Inflammatory macrophage treated with lipopolysaccharide for 4 hours (primary cell): ENCODE results near the gene ASPDH.
"Not testable (repeated sequence)": the region's sequence is repeated elsewhere in the genome, so short reads cannot be mapped to it uniquely, and the experiment has no call there.

Source experiments
- DNase-seq: peaks from one replicate; pipeline ENCODE4 v3.0.0-alpha.2; 2020

Gene ASPDH

DNA sequence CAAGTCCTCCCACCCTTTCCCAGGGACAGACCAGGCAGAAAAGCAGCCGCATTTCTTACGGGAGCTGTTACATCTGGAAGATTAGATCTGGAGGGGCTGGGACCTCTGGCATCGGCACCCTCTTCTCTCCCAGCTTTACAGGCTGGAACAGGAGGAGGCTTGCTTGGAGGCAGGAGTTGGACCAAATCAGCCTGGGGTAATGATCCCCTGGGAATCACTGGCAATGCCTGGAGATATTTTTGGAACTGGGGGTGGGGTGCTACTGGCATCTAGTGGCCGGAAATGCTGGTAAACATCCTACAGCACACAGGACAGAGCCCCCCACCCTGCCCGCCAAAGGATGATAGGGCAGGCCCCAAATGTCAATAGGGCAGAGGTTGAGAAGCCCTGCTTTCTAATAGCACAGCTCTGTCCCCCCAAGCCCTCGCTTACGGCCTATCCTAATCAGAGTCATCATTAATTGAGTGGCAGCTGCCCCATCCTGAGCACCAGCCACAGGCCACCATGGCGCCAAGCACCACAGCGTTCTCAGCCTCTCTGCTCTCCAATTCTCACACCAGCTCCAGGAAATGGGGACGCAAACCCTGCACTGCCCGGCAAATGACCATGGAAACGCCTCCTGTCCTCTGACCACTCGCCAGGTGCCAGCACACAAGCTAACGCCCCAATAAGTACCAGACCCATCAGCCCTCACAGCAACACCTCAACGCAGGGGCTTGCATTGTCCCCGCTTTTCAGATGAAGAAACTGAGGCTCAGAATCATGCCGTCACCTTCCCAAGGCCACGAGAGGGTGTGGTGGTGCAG, 33.9 kb upstream of the ASPDH start:
- DNase-seq, result no peak

DNA sequence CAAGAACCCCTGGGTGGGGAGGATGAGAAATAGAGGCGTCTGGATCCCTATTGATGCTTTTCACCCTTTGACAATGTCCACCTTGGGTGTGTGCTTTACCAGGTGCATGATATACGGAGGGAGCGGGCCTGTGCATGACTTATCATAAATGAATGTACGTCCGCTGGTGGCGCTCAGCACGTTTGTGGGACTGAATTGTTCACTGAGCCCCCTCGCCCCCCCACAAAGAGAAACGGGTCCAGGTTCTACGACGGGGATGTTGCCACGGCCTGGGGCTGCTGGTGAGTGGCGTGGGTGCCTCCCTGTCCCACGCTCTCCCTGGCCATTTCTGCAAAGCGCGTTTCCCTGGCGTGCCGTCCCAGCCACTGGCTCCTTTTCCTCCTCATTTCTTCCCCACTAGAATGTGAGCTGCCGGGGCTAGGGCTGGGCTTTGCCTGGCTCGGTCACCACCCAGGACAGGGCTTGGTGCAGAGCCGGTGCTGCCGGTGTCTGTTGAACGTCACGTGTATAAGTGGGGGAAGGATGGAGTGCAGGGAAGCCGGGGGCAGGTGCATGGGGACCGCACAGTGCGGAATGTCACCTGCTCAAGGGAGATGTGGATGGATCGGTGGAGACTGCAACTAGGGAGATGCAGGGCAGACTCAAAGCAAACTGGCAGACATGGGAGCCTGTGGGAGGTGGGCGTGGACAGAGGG, 33.0 kb upstream of the ASPDH start:
- no peak for DNase-seq

DNA sequence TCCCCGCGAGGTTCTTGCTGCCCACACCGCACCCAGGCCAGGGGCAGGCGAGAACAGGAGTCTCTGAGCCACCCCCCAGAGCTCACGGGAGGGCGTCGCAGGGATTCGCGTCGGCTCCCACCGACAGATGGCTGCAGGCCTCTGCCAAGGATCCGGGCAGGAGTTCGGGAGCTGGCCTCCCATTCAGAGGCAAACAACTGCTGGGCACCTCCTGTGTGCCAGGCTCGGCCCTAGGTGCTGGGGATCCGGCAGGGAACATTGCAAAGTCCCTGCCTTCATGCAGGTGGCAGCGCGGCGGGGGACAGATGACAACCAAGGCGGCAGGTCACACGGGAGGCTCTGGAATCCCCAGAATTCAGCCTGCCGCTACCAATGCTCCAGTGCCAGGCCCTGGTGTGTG, 29.2 kb upstream of the ASPDH start:
- no peak for DNase-seq

DNA sequence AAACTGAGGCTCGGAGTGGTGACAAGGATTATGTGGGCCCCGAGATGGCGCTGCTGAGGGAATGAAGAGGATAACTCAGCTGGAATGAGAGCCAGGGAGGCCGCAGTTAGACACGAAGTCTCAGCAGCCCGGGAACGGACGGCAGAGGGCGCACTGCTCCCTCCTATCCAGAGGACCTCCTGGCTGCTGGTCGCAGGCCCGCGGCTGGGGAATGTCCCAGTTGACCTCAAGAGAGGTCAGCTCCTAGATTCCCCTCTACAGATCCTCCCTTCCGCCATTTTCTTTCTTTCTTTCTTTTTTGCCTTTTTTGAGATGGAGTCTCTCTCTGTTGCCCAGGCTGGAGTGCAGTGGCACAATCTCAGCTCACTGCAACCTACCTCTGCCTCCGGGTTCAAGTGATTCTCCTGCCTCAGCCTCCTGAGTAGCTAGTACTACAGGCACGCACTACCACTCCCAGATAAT, 24.1 kb upstream of the ASPDH start:
- peak; percentile 77 for DNase-seq

DNA sequence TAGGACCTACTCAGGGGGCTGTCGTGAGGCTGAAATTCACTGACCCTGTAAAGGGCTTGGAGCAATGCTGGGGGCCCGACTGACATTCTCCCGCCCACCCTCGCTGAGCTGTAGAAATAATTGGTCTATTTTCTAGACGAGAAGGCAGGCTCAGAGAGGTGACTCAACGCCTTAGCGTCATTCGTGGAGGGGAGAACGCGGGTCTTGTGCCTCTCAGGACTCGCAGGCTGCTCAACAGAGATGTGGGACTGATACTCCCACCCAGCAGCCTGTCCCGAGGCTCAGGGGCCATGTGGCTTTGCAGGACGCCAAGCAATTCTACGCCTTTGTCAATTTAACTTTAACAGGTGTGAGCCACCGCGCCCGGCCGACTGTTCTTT, 23.6 kb upstream of the ASPDH start:
- DNase-seq, result no peak

DNA sequence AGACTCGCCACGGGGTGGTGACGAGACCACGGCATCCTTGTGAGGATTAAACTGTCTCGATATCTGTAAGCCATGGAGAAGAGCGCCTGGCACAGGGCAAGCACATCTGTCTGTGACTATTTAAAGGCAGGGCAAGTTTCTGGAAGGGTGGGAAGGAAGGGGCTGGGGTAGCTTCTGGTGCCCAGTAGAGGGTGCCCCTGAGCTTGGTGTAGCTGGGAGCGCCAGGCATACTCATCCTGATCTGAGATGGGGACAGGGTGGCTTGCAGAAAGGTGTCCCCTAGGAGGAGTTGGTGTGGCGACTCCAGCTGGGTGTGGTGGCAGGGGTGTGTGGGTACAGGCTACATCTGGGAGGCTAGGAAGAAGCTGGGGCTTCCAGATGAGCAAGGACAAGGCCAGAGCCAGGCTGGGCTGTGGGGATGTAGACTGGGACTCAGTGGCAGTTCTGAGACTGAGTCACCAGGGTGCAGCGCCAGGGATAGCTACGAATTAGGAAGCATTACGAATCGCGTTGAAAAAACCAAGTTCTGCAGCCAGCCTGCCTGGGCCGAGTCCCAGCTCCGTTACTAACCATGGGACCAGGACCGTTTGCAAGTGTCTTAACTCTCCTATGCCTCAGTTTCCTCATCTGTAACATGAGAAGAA, 23.1 kb upstream of the ASPDH start:
- DNase-seq, result no peak

DNA sequence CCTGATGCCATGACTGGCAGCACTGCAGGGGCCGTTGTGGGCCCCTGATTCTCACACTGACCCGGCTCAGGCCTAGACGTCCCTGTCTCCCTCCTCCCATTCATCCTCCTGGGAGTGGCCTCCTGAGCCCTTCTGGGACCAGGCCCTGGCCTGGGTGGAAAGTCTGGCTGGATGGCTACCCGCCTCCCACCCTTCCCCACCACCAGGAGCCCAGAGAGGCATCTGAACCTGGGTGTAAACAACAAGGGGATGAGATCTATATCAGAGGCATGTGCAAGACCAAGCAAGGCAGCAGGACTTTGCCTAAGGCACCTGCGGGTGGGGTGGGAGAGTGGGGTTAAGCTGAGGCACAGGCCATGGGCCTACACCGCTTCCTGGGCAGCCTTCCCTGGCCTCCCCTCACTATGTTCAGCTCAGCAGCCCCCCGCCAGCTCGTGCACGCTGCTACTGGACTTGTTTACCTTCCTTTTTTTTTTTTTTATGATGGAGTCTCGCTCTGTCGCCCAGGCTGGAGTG, 22.0 kb upstream of the ASPDH start:
- no peak for DNase-seq

DNA sequence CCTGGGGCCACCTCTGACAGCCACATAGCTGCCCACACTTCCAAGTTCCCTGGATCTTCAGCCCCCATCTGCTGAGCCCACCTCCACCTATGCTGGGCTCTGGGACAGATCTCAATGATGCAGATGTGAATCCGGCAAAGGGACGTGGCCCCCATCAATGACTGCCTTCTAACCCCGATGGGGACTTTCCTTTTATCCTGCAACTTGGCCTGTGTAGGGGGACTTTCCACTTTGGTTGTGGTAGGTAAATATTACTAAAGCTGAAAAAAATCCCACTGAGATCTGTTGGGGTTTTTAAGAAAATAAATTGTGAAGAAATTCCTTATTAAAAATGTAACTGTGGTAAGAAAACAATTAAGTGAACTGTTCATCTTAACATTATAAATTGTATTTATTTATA, 20.8 kb upstream of the ASPDH start:
- DNase-seq, result no peak

DNA sequence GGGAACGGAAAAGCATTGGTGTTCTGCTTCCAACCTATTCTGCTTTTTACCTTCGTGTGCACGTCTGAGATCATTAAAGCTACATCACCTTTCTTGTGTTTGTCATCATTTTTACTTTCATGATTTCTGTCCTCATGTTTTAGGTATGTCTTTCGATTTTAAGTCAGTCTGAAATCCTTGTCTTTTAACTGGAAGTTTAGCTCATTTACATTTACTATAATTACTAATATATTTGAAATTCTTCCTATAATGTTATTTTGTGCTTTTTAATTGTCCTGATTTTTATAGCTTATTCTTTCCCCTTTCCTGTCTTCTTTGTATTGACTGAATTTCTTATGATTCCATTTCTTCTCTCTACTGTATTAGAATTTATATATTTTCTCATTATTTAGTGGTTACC, 19.2 kb upstream of the ASPDH start:
- no peak for DNase-seq

DNA sequence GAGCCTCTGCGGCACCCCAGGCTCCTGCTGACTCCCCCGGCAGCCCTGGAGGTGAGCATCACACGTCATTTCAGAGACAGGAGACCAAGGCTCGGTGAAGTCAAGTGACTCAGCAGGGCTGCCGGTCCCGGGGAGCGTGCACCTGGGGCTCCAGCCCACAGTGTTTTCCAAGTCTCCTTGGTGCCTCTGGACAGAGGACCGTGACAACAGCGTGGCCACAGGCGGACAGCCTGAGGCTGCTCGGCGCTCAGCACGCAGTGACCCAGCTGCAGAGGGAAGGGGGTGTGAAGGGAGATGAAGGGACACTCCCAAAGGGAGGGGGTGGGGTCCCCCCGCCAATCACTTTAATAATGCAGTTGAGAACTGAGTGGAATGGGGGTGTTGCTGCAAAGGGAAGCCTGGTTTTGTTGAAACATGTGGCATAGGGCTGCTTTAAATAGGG, 17.5 kb upstream of the ASPDH start:
- no peak for DNase-seq

DNA sequence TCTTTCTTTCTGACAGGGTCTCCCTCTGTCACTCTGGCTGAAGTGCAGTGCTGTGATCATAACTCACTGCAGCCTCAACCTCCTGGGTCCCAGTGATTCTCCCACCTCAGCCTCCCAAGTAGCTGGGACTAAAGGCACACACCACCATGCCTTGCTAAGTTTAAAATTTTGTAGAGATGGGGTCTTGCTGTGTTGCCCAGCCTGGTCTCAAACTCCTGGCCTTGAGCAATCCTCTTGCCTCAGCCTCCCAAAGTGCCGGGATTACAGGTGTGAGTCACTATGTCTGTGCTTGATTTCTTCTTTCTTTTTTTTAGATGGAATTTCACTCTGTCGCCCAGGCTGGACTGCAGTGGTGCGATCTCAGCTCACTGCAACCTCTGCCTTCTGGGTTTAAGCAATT, 14.3 kb upstream of the ASPDH start:
- not testable (repeated sequence) for DNase-seq

DNA sequence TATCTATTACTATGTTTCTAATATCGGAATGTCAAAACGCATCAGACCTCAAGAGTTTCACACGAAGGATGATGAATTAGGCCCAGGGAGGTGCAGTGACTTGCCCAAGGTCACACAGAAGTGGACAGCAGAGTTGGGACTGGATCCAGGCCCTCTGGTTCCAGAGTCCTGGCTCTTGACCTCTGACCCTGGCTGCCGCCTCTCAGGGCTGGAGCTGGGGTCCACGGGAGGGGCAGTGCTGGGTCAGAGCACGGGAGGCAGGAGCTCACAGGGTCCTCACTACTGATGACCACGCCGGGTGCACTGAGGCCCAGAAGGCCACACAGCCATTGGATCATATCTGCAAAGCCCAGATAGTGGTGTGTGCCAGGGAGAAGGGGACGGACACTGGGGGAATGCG, 9.2 kb upstream of the ASPDH start:
- DNase-seq, result no peak

DNA sequence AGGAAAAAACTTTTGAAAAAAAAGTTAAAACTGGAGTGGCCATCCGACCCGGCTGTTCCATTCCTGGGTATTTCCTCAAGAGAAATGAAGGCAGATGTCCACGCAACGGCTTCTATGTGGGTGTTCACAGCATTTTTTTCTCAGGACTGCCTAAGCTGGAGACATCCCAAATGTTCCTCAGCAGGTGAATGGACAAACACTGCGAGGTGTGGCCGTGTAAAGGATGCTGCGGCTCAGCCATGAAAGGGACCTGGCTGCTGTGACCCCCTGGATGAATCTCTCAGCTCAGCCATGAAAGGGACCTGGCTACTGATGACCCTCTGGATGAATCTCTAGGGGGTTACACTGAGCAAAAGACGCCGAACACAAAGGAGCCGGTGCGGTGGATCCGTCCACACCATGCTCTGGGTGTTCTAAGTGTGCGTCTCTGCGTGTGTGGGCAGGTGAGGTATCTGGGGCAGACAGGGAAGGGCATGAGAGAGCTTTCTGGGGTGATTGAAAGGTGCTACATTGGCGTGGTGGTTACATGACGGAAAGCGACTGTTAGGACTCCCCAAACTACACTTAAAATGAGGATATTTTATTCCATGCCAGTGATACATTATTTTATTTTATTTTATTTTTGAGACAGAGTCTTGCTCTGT, 7.2 kb upstream of the ASPDH start:
- no peak for DNase-seq

DNA sequence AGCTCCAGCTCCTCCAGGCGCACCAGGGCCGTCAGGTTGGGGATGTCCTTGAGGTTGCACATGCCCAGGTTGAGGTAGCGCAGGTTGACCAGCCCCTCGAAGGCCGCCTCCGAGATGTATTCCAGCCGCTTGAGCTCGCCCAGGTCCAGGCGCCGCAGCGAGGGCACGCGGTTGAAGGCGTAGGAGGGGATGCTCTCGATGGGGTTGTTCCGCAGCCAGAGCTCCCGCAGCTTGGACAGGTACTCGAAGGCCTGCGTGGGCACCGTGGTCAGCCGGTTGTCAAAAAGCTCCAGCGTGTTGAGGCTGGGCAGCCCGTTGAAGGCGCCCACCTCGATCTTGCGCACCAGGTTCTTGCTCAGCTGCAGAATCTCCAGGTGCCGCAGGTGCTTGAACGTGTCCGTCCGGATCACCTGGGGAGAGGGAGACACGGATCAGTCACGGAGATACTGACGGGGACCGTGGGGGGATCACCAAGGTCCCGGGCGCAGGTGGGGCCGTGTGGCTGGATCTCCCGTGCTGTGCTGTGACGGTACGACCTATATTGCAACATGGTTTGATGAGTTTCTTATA, 5.4 kb upstream of the ASPDH start:
- DNase-seq, result no peak

DNA sequence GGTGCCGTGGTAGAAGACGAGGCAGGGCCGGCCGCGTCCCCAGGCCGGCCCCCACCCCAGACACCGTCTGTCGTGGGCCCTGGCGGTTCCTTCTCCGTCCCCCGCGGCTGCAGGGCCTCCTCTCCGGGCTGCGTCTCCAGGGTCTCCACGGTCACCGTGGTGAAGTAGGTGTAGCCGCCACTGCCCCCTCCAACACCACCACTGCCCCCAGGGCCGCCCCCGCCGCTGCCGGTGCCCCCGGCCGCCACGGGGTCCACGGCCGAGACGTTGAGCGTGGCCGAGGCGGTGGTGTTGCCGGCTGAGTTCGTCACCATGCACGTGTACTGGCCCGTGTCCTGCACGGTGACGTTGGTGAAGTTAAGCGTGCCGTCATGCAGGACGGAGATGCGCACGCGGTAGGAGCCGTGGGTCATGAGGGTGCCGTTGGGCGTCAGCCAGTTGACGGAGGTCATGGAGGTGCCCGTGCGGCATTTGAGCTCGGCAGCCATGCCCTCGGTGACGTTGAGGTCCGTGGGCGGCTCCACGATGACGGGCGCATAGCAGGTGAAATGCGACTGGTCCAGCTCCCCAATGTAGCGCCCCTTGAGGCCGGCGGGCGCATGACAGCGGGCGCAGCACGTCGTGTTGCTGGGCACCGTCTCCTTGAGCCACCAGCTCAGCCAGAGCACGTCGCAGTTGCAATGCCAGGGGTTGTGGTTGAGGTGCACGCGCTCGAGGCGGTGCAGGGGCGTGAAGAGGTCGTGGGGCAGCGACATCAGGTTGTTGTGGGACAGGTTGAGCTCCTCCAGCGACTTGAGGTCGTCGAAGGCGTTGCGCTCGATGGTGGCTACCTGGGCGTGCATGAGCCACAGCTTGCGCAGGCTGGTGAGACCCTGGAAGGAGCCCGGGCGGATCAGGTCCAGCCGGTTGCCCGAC, 4.6 kb upstream of the ASPDH start:
- no peak for DNase-seq

DNA sequence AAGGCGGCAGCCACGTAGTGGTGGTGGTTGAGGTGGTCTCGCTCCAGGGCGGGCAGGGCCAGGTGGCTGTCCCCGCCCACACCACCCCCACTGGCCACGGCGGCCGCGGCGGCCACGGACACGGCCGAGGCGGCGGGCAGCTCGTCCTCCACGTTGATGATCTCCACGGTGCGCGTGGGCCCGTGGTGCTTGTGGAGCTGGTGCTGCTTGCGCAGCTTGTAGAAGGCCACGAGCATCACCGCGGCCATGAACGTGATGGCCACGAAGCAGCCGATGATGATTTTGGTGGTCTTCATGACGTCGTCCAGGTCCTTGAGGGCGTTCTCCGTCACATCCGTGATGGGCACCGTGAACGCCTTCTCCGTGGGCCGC, 4.0 kb upstream of the ASPDH start:
- DNase-seq, result no peak

DNA sequence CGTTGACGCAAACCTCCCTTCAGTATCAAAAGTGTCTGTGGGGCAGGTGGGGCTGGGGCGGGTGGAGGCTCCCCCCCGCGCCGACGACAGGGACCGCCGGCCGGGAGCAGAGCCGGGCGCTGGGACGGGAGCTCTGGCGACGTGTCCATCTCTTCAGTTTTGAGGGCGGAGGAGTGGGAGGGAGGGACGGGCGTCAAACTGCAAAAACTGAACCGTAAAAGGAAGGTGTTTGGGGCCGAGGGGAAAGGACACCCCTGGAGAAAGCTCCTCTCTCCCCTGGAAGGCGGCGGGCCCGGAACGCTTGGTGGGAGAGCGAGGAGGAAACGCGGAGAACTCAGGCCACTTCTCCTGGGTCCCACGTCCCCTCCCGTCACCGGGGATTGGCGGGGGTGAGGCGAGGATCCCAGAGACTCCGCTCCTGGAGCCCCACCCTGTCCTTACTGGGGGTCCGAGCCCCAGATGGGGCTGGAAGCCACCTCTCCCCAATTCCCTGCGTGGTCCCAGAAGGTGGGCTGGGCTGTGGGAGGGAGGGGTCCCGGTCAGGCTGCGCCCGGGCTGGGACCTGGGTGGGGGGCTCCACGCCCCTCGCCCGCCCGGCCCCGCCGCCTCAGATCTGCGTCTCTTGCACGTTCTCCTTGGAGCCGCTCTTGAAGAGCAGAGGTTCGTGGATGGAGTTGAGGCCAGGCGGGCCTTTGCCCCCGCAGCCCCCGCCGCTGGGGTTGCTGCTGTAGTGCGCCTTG, 3.4 kb upstream of the ASPDH start:
- no peak for DNase-seq

DNA sequence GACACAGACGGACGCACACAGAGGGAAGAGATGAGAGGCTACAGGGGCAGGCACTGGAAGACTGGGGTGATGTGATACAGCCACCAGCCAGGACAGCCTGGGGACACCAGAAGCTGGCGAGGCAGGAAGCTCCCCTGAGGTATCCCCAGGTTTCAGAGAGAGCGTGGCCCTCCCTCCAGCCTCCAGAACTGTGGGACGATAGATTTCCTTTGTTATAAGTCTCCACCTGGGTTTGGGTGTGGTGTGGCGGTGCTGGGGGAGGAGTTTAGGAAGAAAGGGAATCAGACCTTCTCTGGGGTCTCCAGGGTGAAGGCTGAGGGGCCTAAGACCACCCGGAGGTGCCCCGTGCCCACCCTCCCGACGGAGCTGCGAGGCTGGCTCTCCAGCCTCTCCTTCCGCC, 2.7 kb upstream of the ASPDH start:
- no peak for DNase-seq

DNA sequence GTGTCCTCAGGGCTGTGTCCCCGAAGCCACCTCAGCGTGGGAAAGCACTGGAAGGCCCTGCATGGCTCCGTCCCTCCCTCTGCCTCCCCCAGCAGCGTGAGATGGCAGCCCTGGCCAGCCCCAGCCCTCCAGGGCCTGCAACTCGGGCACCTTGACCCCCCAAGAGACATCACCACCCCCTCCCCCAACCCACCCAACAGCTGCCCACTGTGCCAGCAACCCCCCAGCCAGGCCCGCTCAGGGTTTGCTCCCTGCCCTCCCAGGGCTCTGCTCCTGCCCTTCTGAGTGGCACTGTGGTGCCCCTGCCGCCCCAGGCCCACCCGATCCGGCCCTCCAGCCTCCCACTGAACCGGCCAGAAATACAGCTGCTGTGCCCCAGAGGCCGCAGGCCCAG, 1.5 kb upstream of the ASPDH start:
- no peak for DNase-seq

DNA sequence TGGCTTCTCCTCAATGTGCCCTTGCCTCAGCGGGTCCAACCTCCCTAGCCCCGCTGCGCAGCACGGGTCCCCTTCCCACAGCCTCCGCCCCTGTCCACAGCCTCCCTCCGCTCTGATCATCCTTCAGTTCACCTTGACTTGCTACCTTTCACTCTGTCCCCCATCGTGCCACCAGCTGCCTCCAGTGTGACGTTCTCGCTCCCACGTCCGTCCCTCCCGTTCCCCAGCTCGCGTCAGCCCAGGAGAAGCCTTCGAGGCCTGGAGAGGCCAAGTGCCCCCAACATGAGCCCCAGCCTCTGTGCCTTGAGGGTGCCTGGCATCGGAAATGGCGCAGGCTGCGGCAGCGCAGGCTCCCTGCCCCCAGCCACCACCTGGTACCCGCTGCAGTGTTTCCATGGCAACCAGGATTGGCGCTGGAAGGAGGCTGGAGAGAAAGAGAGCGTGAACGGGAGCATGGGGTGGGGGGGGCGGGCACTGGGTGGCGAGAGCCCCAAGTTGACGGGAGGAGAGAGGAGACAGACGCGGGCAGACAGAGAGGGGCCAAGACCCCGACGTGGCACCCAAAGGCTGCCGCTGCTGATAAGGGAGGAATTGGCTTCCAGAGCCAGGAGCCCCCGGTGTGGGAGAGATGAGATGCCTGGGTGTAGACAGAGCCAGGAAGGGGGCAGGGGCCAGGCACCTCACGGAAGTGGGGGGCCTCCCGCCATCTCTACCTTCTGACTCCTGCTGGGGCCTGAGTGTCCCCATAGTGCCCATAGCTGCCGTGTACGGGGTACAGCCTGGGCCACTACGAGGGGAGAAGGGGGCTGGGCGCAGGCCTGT, 844 bp upstream of the ASPDH start:
- no peak for DNase-seq
